Neuronal stem cell (in vitro differentiated cells): ENCODE measurements around the gene SLC25A48.
A peak's percentile ranks its signal among the peaks of the same experiment; 100 is the strongest.

Experiments
- DNase-seq: peaks from one replicate; pipeline ENCODE4 v3.0.0-alpha.2; 2013; ENCODE audit warnings: low spot score
- H2AFZ ChIP-seq: one replicate; pipeline ENCODE4 v1.6.1; 2013; ENCODE audit warnings: mild to moderate bottlenecking, low read length, inconsistent platforms
- H2AK5ac ChIP-seq: 2 replicates; pipeline ENCODE4 v1.6.1; 2013; ENCODE audit warnings: low read depth, mild to moderate bottlenecking, inconsistent platforms, low read length, moderate library complexity, mixed read lengths
- H2BK120ac ChIP-seq: 2 replicates; pipeline ENCODE4 v1.6.1; 2013; ENCODE audit warnings: low read depth, mild to moderate bottlenecking, inconsistent platforms, low read length, moderate library complexity, mixed read lengths
- H2BK12ac ChIP-seq: one replicate; pipeline ENCODE4 v1.6.1; 2013; ENCODE audit warnings: low read length, inconsistent platforms
- H2BK15ac ChIP-seq: 2 replicates; pipeline ENCODE4 v1.6.1; 2013; ENCODE audit warnings: mild to moderate bottlenecking, low read length, inconsistent platforms, mixed read lengths
- H2BK5ac ChIP-seq: one replicate; pipeline ENCODE4 v1.6.1; 2013; ENCODE audit warnings: inconsistent platforms, mild to moderate bottlenecking, low read length, moderate library complexity
- H3K14ac ChIP-seq: one replicate; pipeline ENCODE4 v1.6.1; 2013; ENCODE audit warnings: low read length, inconsistent platforms
- H3K18ac ChIP-seq: 2 replicates; pipeline ENCODE4 v1.6.1; 2013; ENCODE audit warnings: low read length, inconsistent platforms
- H3K23ac ChIP-seq: 2 replicates; pipeline ENCODE4 v1.6.1; 2013; ENCODE audit warnings: low read depth, mild to moderate bottlenecking, mixed read lengths, low read length, inconsistent platforms; ENCODE audit not compliant: poor library complexity
- H3K27ac ChIP-seq: replicated peaks from 3 replicates; pipeline ENCODE4 v1.5.1; 2013; ENCODE audit warnings: low read length, inconsistent platforms
- H3K27me3 ChIP-seq, 3 experiments: 2 replicates each; pipeline ENCODE4 v1.6.1; 2013; ENCODE audit warnings: low read length in 3 of 3, mild to moderate bottlenecking in 2 of 3, inconsistent platforms in 1 of 3, low read depth in 1 of 3, mixed read lengths in 1 of 3, moderate library complexity in 1 of 3; ENCODE audit not compliant: control insufficient read depth in 3 of 3, insufficient read depth in 3 of 3
- H3K36me3 ChIP-seq, 2 donors: replicated peaks in 1 of 2; 2 replicates each; pipeline ENCODE4 v1.6.1; 2013; ENCODE audit warnings: low read length in 2 of 2; ENCODE audit not compliant: control insufficient read depth in 2 of 2, insufficient read depth in 2 of 2
- H3K4ac ChIP-seq: 2 replicates; pipeline ENCODE4 v1.6.1; 2013; ENCODE audit warnings: inconsistent platforms, mild to moderate bottlenecking, low read length, moderate library complexity
- H3K4me1 ChIP-seq, 2 donors: 1 replicate in 1 of 2; 2 replicates in 1 of 2; pipeline ENCODE4 v1.6.1; 2013; ENCODE audit warnings: low read length in 2 of 2, low read depth in 1 of 2; ENCODE audit not compliant: control insufficient read depth in 2 of 2, insufficient read depth in 1 of 2
- H3K4me2 ChIP-seq: one replicate; pipeline ENCODE4 v1.6.1; 2013; ENCODE audit warnings: mild to moderate bottlenecking, low read length, inconsistent platforms; ENCODE audit not compliant: insufficient read depth, poor library complexity, severe bottlenecking
- H3K4me3 ChIP-seq, 2 donors: 2 replicates each; pipeline ENCODE4 v1.5.1; 2013; ENCODE audit warnings: low read length in 2 of 2, mild to moderate bottlenecking in 2 of 2, inconsistent platforms in 1 of 2, moderate library complexity in 1 of 2
- H3K79me1 ChIP-seq: one replicate; pipeline ENCODE4 v1.6.1; 2013; ENCODE audit warnings: low read depth, mild to moderate bottlenecking, inconsistent platforms, low read length, moderate library complexity
- H3K9ac ChIP-seq: one replicate; pipeline ENCODE4 v1.6.1; 2013; ENCODE audit warnings: mild to moderate bottlenecking, low read depth, low read length, inconsistent platforms; ENCODE audit not compliant: poor library complexity
- H3K9me3 ChIP-seq, 2 donors: replicated peaks in 1 of 2; 2 replicates each; pipeline versions ENCODE3 to v1.6.1; 2013; ENCODE audit warnings: low read length in 2 of 2, mild to moderate bottlenecking in 2 of 2, inconsistent platforms in 1 of 2, low read depth in 1 of 2, mixed read lengths in 1 of 2, moderate library complexity in 1 of 2; ENCODE audit not compliant: control insufficient read depth in 2 of 2, insufficient read depth in 1 of 2
- H4K8ac ChIP-seq: one replicate; pipeline ENCODE4 v1.6.1; 2013; ENCODE audit warnings: low read depth, mild to moderate bottlenecking, inconsistent platforms, low read length, moderate library complexity
- H4K91ac ChIP-seq: one replicate; pipeline ENCODE4 v1.6.1; 2013; ENCODE audit warnings: low read length, low read depth, mild to moderate bottlenecking, inconsistent platforms; ENCODE audit not compliant: poor library complexity
- WGBS, 2 donors: extraction: QIAGEN DNeasy Blood & Tissue Kit; methylation state at CpG; one replicate each; pipeline ENCODE4 v1.1.7; 2013; ENCODE audit warnings: missing lambda C conversion rate in 2 of 2, mixed read lengths in 1 of 2; ENCODE audit not compliant: insufficient read length in 2 of 2, insufficient replicate concordance in 1 of 2; ENCODE audit errors: extremely low coverage in 2 of 2; 5-methylcytosine and 5-hydroxymethylcytosine counted together

Gene SLC25A48

DNA sequence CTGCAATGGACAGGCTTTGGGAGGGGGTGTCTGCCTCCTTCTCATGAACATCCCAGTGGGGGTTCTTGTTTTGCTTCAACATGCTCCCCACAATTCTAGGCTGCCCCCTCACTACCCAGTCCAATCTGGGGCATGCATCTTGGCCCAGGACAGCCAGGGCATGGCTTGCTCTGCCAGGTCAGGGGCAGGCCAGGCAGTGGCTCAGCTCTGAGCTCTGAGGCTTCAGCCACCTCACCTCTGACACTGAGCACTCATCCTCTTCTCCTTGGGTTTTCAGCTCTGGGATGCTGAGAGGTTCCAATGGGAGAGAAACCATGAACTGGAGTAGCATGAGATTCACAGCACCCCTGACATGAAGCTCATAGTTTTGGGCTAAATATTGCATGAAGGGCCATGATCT, 11.8 kb downstream of the SLC25A48 start:
- peak overlapping the region in 1 of 2 donors; percentile 32 for H3K4me3 ChIP-seq

DNA sequence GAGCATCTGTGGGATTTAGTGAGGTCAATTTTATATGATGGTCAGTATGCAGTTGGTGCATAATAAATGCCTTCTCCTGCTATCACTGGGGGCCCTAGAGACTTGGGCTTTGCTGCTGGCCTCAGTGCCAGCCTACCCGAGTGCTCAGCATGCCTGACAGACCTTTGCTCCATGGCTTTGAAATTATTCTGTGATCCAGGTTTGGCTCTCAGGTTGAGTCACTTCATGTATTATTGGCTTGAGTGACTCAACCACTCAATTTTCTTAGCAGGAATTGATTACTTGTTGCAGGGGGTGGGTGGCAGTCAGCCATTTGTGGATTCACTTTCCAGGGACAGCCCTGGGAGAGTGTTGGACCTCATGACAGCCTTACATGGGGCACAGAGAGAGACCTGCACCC, 13.5 kb downstream of the SLC25A48 start:
- H3K4me2 ChIP-seq = no peak overlapping the region
- no peak overlapping the region for H2BK12ac ChIP-seq
- H3K9me3 ChIP-seq = no peaks in the 10 kb centered on the region
- H3K23ac ChIP-seq = no peak overlapping the region
- no peak overlapping the region for H3K4ac ChIP-seq
- H3K27me3 ChIP-seq = no peaks in the 10 kb centered on the region
- no peak overlapping the region for H3K14ac ChIP-seq
- H2BK5ac ChIP-seq = no peak overlapping the region
- H4K8ac ChIP-seq = no peak overlapping the region
- WGBS, 2 donors = no CpG with 5 or more reads among the region's 1 CpG
- H2BK15ac ChIP-seq = no peak overlapping the region
- no peak overlapping the region for H3K4me3 ChIP-seq
- H3K9ac ChIP-seq = no peak overlapping the region
- peaks cover 0 to 5% of the 10 kb centered on the region in 2 donors for H3K4me1 ChIP-seq
- no peak overlapping the region for H3K27ac ChIP-seq
- no peaks in the 10 kb centered on the region for H3K36me3 ChIP-seq
- H2AK5ac ChIP-seq = no peak overlapping the region
- no peak overlapping the region for H2AFZ ChIP-seq
- no peak overlapping the region for H2BK120ac ChIP-seq
- no peak overlapping the region for H4K91ac ChIP-seq
- H3K18ac ChIP-seq = no peak overlapping the region
- DNase-seq = no peak
- no peaks in the 10 kb centered on the region for H3K79me1 ChIP-seq

More for the DNA sequence above, 11.8 kb downstream of the SLC25A48 start:
- no peak for DNase-seq
- H3K27me3 ChIP-seq = peaks cover 0 to 3% (median 0%) of the 10 kb centered on the region in 3 experiments
- no peak overlapping the region for H3K9ac ChIP-seq
- H2BK12ac ChIP-seq = no peak overlapping the region
- no peak overlapping the region for H2BK5ac ChIP-seq
- H2AK5ac ChIP-seq = no peak overlapping the region
- H2AFZ ChIP-seq = no peak overlapping the region
- no peak overlapping the region for H3K18ac ChIP-seq
- no peak overlapping the region for H3K14ac ChIP-seq
- no peak overlapping the region for H3K4ac ChIP-seq
- no peak overlapping the region for H3K27ac ChIP-seq
- H3K9me3 ChIP-seq = no peaks in the 10 kb centered on the region
- H3K4me2 ChIP-seq = no peak overlapping the region
- no peak overlapping the region for H3K23ac ChIP-seq
- H4K8ac ChIP-seq = no peak overlapping the region
- no peak overlapping the region for H2BK15ac ChIP-seq
- H3K36me3 ChIP-seq = no peaks in the 10 kb centered on the region
- H2BK120ac ChIP-seq = no peak overlapping the region
- H3K4me1 ChIP-seq = peaks cover 0 to 5% of the 10 kb centered on the region in 2 donors
- H4K91ac ChIP-seq = no peak overlapping the region
- no peaks in the 10 kb centered on the region for H3K79me1 ChIP-seq

DNA sequence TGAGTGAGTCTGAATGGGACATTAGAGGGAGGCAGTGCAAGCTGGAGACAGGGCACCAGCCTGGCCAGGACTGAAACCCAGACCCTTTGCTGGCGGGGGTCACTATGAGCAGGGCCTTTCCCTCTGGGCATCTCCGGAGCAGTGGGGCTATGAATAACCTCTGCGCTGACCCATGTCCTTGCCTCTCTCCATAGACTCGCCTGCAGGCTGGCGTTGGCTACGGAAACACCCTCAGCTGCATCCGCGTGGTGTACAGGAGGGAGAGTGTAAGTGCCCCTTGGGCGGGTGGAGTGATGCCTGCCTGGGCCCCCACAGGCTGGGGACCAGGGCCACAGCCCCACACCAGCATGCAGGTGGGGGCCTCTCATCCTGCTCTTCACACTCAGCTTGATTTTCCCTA, 15.8 kb downstream of the SLC25A48 start:
- Histone ChIP-seq H2AFZ (no peak overlapping the region), H3K4me2 (no peak overlapping the region), H3K36me3 (no peaks in the 10 kb centered on the region), H3K9ac (no peak overlapping the region), H3K4me3 (no peak overlapping the region), H4K8ac (no peak overlapping the region), H3K23ac (no peak overlapping the region), H3K4ac (no peak overlapping the region), H3K14ac (no peak overlapping the region), H2BK5ac (no peak overlapping the region), H3K4me1 (no peaks in the 10 kb centered on the region), H2BK15ac (no peak overlapping the region), H2BK120ac (no peak overlapping the region), H3K27me3 (no peaks in the 10 kb centered on the region), H3K79me1 (no peaks in the 10 kb centered on the region), H3K27ac (no peak overlapping the region), H2BK12ac (no peak overlapping the region), H3K18ac (no peak overlapping the region), H3K9me3 (no peaks in the 10 kb centered on the region), H2AK5ac (no peak overlapping the region), H4K91ac (no peak overlapping the region)
- no peak for DNase-seq
- no CpG with 5 or more reads among the region's 9 CpGs for WGBS, 2 donors

- no peak overlapping the region for H2AK5ac ChIP-seq
These were observed 16.2 kb downstream of the SLC25A48 start for GRCh38 chr5:135850671-135851070.

More at GRCh38 chr5:135850671-135851070, 16.2 kb downstream of the SLC25A48 start:
- Histone ChIP-seq H3K4me3 (no peak overlapping the region), H3K27me3 (no peaks in the 10 kb centered on the region), H3K4me2 (no peak overlapping the region), H2BK5ac (no peak overlapping the region), H3K23ac (no peak overlapping the region), H3K9me3 (no peaks in the 10 kb centered on the region), H2BK12ac (no peak overlapping the region), H3K14ac (no peak overlapping the region), H3K79me1 (no peaks in the 10 kb centered on the region), H3K4ac (no peak overlapping the region), H3K27ac (no peak overlapping the region), H3K4me1 (no peaks in the 10 kb centered on the region), H4K91ac (no peak overlapping the region), H4K8ac (no peak overlapping the region), H3K9ac (no peak overlapping the region), H3K18ac (no peak overlapping the region), H3K36me3 (no peaks in the 10 kb centered on the region), H2BK15ac (no peak overlapping the region), H2AFZ (no peak overlapping the region), H2BK120ac (no peak overlapping the region)
- no peak for DNase-seq
- no CpG with 5 or more reads among the region's 6 CpGs for WGBS, 2 donors
